H9 (cell line): ENCODE results near the gene KIR3DL2. TPM values are rescaled to one million over a fixed set of nuclear protein-coding genes. Genes with fewer than 3 reads are reported as not detected.

Experiments used
- DNase-seq: peaks from one replicate; pipeline ENCODE4 v3.0.0-alpha.2; 2017
- H2AFZ ChIP-seq: one replicate; pipeline ENCODE4 v1.6.1; 2013; ENCODE audit warnings: mild to moderate bottlenecking, low read length, control low read depth, moderate library complexity
- H2AK5ac ChIP-seq: 2 replicates; pipeline ENCODE4 v1.6.1; 2013; ENCODE audit warnings: low read length, control low read depth, mixed read lengths; ENCODE audit not compliant: insufficient read length
- H2BK120ac ChIP-seq: one replicate; pipeline ENCODE4 v1.6.1; 2013; ENCODE audit warnings: low read depth, mild to moderate bottlenecking, low read length, control low read depth, inconsistent platforms; ENCODE audit not compliant: poor library complexity, severe bottlenecking
- H2BK12ac ChIP-seq: 2 replicates; pipeline ENCODE4 v1.6.1; 2013; ENCODE audit warnings: low read length, control low read depth, mixed read lengths, low read depth; ENCODE audit not compliant: insufficient read length
- H2BK15ac ChIP-seq: 2 replicates; pipeline ENCODE4 v1.6.1; 2013; ENCODE audit warnings: low read depth, low read length, control low read depth
- H2BK20ac ChIP-seq: one replicate; pipeline ENCODE4 v1.6.1; 2013; ENCODE audit warnings: low read depth, mild to moderate bottlenecking, low read length, control low read depth, inconsistent platforms; ENCODE audit not compliant: poor library complexity, severe bottlenecking
- H2BK5ac ChIP-seq: 2 replicates; pipeline ENCODE4 v1.6.1; 2013; ENCODE audit warnings: low read length, control low read depth, mixed read lengths; ENCODE audit not compliant: insufficient read length
- H3K14ac ChIP-seq: 2 replicates; pipeline ENCODE4 v1.6.1; 2013; ENCODE audit warnings: low read length, control low read depth; ENCODE audit not compliant: insufficient read depth
- H3K18ac ChIP-seq: 2 replicates; pipeline ENCODE4 v1.6.1; 2013; ENCODE audit warnings: low read depth, mild to moderate bottlenecking, mixed read lengths, low read length, control low read depth; ENCODE audit not compliant: insufficient read length
- H3K23ac ChIP-seq: 2 replicates; pipeline ENCODE4 v1.6.1; 2013; ENCODE audit warnings: low read length, control low read depth, mixed read lengths, low read depth; ENCODE audit not compliant: insufficient read length
- H3K23me2 ChIP-seq: 2 replicates; pipeline ENCODE4 v1.6.1; 2013; ENCODE audit warnings: low read depth, mild to moderate bottlenecking, mixed read lengths, low read length, control low read depth; ENCODE audit not compliant: insufficient read length, poor library complexity, severe bottlenecking
- H3K27ac ChIP-seq: 2 replicates; pipeline ENCODE4 v1.5.1; 2013; ENCODE audit warnings: low read length, control low read depth, mixed read lengths, low read depth; ENCODE audit not compliant: insufficient read length
- H3K27me3 ChIP-seq: 2 replicates; pipeline ENCODE4 v1.6.1; 2013; ENCODE audit warnings: low read length, control low read depth, inconsistent platforms; ENCODE audit not compliant: insufficient read depth
- H3K4ac ChIP-seq: 2 replicates; pipeline ENCODE4 v1.6.1; 2013; ENCODE audit warnings: low read depth, mild to moderate bottlenecking, control low read depth, inconsistent platforms, low read length, moderate library complexity
- H3K4me1 ChIP-seq: 2 replicates; pipeline ENCODE4 v1.6.1; 2013; ENCODE audit warnings: low read length, control low read depth, inconsistent platforms; ENCODE audit not compliant: insufficient read depth
- H3K4me2 ChIP-seq: 2 replicates; pipeline ENCODE4 v1.6.1; 2013; ENCODE audit warnings: low read length, control low read depth, mixed read lengths; ENCODE audit not compliant: insufficient read length, insufficient read depth
- H3K56ac ChIP-seq: 2 replicates; pipeline ENCODE4 v1.6.1; 2013; ENCODE audit warnings: low read depth, mild to moderate bottlenecking, mixed read lengths, low read length, control low read depth; ENCODE audit not compliant: insufficient read length
- H3K79me1 ChIP-seq: 2 replicates; pipeline ENCODE4 v1.6.1; 2013; ENCODE audit warnings: low read depth, mild to moderate bottlenecking, moderate library complexity, low read length, control low read depth, inconsistent platforms; ENCODE audit not compliant: insufficient read depth, poor library complexity, severe bottlenecking
- H3K79me2 ChIP-seq: 2 replicates; pipeline ENCODE4 v1.6.1; 2013; ENCODE audit warnings: low read length, control low read depth, inconsistent platforms; ENCODE audit not compliant: insufficient read depth
- H3K9ac ChIP-seq: 2 replicates; pipeline ENCODE4 v1.6.1; 2013; ENCODE audit warnings: low read length, control low read depth, mixed read lengths; ENCODE audit not compliant: insufficient read length; ENCODE audit errors: extremely low read depth
- H3K9me3 ChIP-seq: one replicate; pipeline ENCODE4 v1.6.1; 2013; ENCODE audit warnings: low read depth, low read length, inconsistent platforms; ENCODE audit not compliant: control insufficient read depth
- H3T11ph ChIP-seq: one replicate; pipeline ENCODE4 v1.6.1; 2013; ENCODE audit warnings: mild to moderate bottlenecking, low read length, control low read depth, inconsistent platforms
- H4K20me1 ChIP-seq: one replicate; pipeline ENCODE4 v1.6.1; 2013; ENCODE audit not compliant: control insufficient read depth, insufficient read length, insufficient read depth
- H4K5ac ChIP-seq: 2 replicates; pipeline ENCODE4 v1.6.1; 2013; ENCODE audit warnings: low read depth, mild to moderate bottlenecking, mixed read lengths, low read length, control low read depth; ENCODE audit not compliant: insufficient read length
- H4K8ac ChIP-seq: replicated peaks from 2 replicates; pipeline ENCODE4 v1.6.1; 2013; ENCODE audit warnings: low read length, control low read depth, mixed read lengths, low read depth; ENCODE audit not compliant: insufficient read length
- H4K91ac ChIP-seq: 2 replicates; pipeline ENCODE4 v1.6.1; 2013; ENCODE audit warnings: low read depth, mild to moderate bottlenecking, moderate library complexity, mixed read lengths, low read length, control low read depth; ENCODE audit not compliant: insufficient read length
- H3K27ac Mint-ChIP-seq, 3 experiments: 2 replicates in 2 of 3; 3 replicates in 1 of 3; pipeline ENCODE4 v1.8.0; 2020 to 2021; ENCODE audit warnings: mixed read lengths in 3 of 3, mild to moderate bottlenecking in 1 of 3, moderate library complexity in 1 of 3
- H3K27me3 Mint-ChIP-seq: 2 replicates; pipeline ENCODE4 v1.8.0; 2021; ENCODE audit warnings: low read depth, mild to moderate bottlenecking, moderate library complexity, mixed read lengths
- H3K36me3 Mint-ChIP-seq, 3 experiments: 2 replicates in 2 of 3; 3 replicates in 1 of 3; pipeline ENCODE4 v1.8.0; 2020 to 2021; ENCODE audit warnings: low read depth in 3 of 3, mixed read lengths in 3 of 3; ENCODE audit not compliant: insufficient read depth in 1 of 3
- H3K4me1 Mint-ChIP-seq, 2 experiments: 2 replicates each; pipeline ENCODE4 v1.8.0; 2020; ENCODE audit warnings: mixed read lengths in 2 of 2
- H3K4me3 Mint-ChIP-seq, 2 experiments: 2 replicates in 1 of 2; 3 replicates in 1 of 2; pipeline ENCODE4 v1.8.0; 2020 to 2021; ENCODE audit warnings: mild to moderate bottlenecking in 2 of 2, mixed read lengths in 2 of 2, moderate library complexity in 1 of 2
- H3K9me3 Mint-ChIP-seq, 2 experiments: 2 replicates in 1 of 2; 3 replicates in 1 of 2; pipeline ENCODE4 v1.8.0; 2020; ENCODE audit warnings: mild to moderate bottlenecking in 2 of 2, mixed read lengths in 2 of 2, moderate library complexity in 1 of 2
- WGBS: extraction: QIAGEN DNeasy Blood & Tissue Kit; methylation state at CpG from one replicate; pipeline ENCODE4 v1.1.7; 2013; ENCODE audit warnings: missing lambda C conversion rate, low lambda C conversion rate, mixed read lengths; ENCODE audit not compliant: insufficient read length; ENCODE audit errors: extremely low coverage; 5-methylcytosine and 5-hydroxymethylcytosine counted together
- total RNA-seq: library from RNA; stranded (reverse); gene quantifications from 2 replicates; pipeline ENCODE4 v1.2.1, GENCODE V29; 2021
- TF ChIP-seq, protein P1 (sequence below): fragments of 200-600 bp; sonication (generic); conservative IDR thresholded peaks from 3 replicates; pipeline ENCODE4 v1.8.0; 2021; ENCODE audit warnings: antibody characterized with exemption, mild to moderate bottlenecking

Gene KIR3DL2
- total RNA-seq, 1 experiment from 2014 or later = not detected

DNA sequence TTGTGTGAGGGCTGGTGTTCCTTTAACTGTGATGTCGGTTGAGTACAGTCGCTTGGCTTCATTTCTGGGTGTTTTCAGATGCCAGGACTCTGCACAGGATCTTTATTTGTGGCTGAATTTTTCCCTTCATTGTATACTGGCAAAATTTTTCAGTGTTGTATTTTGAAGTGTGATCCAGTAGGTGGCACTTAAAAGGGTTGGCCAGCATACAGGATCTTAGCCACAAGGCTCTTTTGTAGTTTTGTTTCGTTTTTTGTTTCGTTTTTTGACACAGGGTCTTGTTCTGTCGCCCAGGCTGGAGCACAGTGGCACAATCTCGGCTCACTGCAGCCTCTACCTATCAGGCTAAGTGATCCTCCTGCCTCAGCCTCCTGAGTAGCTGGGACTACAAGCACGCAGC, 32.5 kb downstream of the KIR3DL2 start:
- H3K27me3 Mint-ChIP-seq = peaks cover 34% of the 10 kb centered on the region
- H3K4me1 Mint-ChIP-seq = peaks cover 0 to 10% of the 10 kb centered on the region in 2 experiments; a peak in 2 of 4 replicates
- no peak overlapping the region for H3K4me3 Mint-ChIP-seq
- no peak overlapping the region for H3K27ac ChIP-seq
- H2BK120ac ChIP-seq = no peak overlapping the region
- DNase-seq = no peak
- no peaks in the 10 kb centered on the region for H3K79me2 ChIP-seq
- no peak overlapping the region for H3K23ac ChIP-seq
- no peak overlapping the region for H3K4me2 ChIP-seq
- H3K23me2 ChIP-seq = no peaks in the 10 kb centered on the region
- H3K56ac ChIP-seq = no peak overlapping the region
- WGBS = no CpG with 5 or more reads among the region's 7 CpGs
- H4K91ac ChIP-seq = no peak overlapping the region
- no peak overlapping the region for H3K4ac ChIP-seq
- peaks cover 7 to 94% of the 10 kb centered on the region in 2 experiments for H3K9me3 Mint-ChIP-seq
- H4K20me1 ChIP-seq = no peaks in the 10 kb centered on the region
- peaks cover 0 to 5% (median 0%) of the 10 kb centered on the region in 3 experiments; a peak in 3 of 7 replicates for H3K36me3 Mint-ChIP-seq
- H2AFZ ChIP-seq = no peak overlapping the region
- H3K9ac ChIP-seq = no peak overlapping the region
- TF ChIP-seq, protein P1, sequence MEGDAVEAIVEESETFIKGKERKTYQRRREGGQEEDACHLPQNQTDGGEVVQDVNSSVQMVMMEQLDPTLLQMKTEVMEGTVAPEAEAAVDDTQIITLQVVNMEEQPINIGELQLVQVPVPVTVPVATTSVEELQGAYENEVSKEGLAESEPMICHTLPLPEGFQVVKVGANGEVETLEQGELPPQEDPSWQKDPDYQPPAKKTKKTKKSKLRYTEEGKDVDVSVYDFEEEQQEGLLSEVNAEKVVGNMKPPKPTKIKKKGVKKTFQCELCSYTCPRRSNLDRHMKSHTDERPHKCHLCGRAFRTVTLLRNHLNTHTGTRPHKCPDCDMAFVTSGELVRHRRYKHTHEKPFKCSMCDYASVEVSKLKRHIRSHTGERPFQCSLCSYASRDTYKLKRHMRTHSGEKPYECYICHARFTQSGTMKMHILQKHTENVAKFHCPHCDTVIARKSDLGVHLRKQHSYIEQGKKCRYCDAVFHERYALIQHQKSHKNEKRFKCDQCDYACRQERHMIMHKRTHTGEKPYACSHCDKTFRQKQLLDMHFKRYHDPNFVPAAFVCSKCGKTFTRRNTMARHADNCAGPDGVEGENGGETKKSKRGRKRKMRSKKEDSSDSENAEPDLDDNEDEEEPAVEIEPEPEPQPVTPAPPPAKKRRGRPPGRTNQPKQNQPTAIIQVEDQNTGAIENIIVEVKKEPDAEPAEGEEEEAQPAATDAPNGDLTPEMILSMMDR = peak; percentile 25; the same call in 2 of the 3 replicates
- H3T11ph ChIP-seq = no peak overlapping the region
- H3K9me3 ChIP-seq = no peaks in the 10 kb centered on the region
- H3K27ac Mint-ChIP-seq = no peak overlapping the region; a peak in 1 of 7 replicates
- H4K5ac ChIP-seq = no peak overlapping the region
- no peak overlapping the region for H4K8ac ChIP-seq
- no peak overlapping the region for H3K18ac ChIP-seq
- H2BK20ac ChIP-seq = no peak overlapping the region
- H3K14ac ChIP-seq = no peak overlapping the region
- H2BK5ac ChIP-seq = no peak overlapping the region
- H3K79me1 ChIP-seq = no peaks in the 10 kb centered on the region
- H3K4me1 ChIP-seq = no peaks in the 10 kb centered on the region
- no peaks in the 10 kb centered on the region for H3K27me3 ChIP-seq
- no peak overlapping the region for H2BK15ac ChIP-seq
- H2BK12ac ChIP-seq = no peak overlapping the region
- no peak overlapping the region for H2AK5ac ChIP-seq
